NCI-H146 (cell line): ENCODE results near the gene HPSE2.

Experiments
- DNase-seq: peaks from one replicate; lab custom pipeline; 2025; lab: John Stamatoyannopoulos, UW

Gene HPSE2

GRCh38 chr10:98617906-98618520, 617.6 kb downstream of the HPSE2 start:
- no peak for DNase-seq

- no peak for DNase-seq
These were observed 622.2 kb downstream of the HPSE2 start for GRCh38 chr10:98613446-98613845.

- no peak for DNase-seq
These were observed 624.2 kb downstream of the HPSE2 start for GRCh38 chr10:98611436-98611835.

DNA sequence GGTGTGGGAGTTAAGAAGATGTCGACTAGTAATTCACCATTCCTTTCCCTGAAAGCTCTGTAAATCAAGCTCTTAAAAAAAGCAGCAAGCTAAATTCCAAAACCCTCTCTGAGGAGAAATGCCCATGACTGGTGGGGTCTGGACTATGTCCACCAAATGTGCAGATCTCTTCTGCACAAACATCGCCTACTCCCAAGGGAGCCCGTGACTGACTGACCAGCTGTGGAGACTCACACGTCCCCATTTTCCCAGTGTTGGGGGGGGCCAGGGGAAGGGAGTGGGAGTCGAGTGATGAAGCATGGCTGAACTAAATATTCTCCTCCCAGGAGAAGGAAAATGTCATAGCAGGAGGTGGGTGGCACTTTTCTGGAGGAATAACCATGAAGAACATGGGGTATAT, 624.8 kb downstream of the HPSE2 start:
- no peak for DNase-seq

- no peak for DNase-seq
These were observed 625.4 kb downstream of the HPSE2 start for GRCh38 chr10:98610301-98610700.

DNA sequence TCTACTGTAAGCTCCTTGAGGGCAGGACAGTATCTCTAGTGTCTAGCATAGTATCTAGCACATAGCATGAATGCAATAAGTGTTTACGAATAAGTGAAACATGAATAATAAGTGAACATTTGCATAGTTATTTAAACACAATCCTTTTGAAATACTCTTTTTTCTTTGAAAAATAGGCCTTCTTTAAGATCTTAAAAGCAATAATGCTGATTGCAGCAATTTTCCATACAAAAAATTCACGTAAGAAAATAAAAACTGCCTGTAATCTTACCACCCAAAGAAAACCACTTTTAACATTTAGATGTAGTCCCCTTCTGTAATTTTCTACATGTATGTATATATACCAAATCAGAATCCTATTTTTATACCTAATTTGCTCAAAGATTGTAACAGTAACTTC, 626.4 kb downstream of the HPSE2 start:
- DNase-seq, result no peak

- no peak for DNase-seq
These were observed 627.2 kb downstream of the HPSE2 start for GRCh38 chr10:98608411-98608810.

DNA sequence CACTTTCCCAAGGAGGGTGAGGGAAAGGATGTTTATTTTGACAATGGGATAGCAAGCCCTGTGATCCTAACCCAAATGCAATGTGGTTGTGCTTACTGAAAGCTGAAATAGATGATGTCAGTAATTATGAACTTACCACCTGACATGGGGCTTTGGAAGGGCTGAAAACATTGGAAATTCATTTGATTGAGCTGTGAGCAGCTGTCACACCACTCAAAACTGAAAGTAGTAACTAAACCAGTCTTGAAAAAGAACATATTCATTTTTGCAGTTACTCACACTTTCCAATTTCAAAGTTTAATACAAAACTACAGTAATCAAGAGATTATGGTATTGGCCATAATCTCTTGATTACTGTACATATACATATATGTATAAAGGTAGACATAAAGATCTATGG, 633.4 kb downstream of the HPSE2 start:
- no peak for DNase-seq

- no peak for DNase-seq
These were observed 636.5 kb downstream of the HPSE2 start for GRCh38 chr10:98599032-98599610.

- DNase-seq, result no peak
These were observed 639.2 kb downstream of the HPSE2 start for GRCh38 chr10:98596404-98596803.

- DNase-seq, result no peak
These were observed 646.0 kb downstream of the HPSE2 start for GRCh38 chr10:98589691-98590090.

GRCh38 chr10:98589007-98589406, 646.6 kb downstream of the HPSE2 start:
- no peak for DNase-seq

DNA sequence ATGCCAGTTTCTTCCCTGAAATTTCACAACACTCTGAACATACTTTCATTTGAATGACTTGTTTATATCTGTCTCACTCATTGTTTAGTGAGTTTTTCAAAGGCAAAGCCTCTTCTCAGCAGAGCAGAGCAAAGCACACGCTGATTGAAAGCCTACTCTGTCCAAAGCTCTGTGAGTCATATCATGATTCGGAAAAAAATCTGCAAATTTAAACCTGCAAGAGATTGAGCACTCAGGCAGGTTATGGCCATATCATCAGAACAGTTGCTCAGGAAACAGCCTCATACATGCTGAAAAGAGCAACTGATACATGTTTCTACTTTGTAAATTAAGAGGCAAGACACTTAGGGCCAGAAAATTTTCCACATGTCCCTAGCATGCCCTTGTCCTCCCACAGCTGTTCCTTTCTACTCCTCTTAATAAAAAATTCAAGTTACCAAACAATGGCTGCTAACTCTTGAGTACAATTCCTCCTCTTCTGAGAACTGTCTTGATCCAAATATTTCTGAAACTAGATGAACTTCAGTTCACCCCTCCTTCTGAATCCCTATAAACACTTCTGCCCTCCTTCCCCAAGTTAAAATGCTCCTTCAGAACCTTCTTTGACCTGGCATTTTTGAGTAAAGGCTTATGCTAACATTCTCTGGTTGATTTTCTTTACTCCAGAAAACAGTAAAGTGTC, 648.4 kb downstream of the HPSE2 start:
- DNase-seq, result no peak

GRCh38 chr10:98586096-98586495, 649.6 kb downstream of the HPSE2 start:
- DNase-seq, result no peak

DNA sequence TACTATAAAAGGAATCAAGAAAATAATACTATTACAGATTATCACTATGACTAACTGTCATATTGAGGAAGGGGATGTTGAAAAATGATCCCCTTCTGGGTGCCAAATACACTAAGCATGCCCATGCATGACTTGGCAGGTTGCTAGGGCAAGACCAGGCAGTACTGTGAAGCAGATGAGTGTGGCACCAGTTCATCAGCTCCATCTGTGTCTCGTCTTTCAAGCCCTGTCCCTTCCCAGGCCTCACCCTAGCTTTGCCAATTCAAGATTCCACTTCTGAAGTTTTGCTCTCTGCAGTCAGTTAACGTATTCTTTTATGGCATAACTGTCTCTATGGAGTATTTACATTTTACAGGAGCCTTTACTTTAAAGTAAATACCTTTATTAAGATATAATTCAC, 653.3 kb downstream of the HPSE2 start:
- DNase-seq, result no peak

DNA sequence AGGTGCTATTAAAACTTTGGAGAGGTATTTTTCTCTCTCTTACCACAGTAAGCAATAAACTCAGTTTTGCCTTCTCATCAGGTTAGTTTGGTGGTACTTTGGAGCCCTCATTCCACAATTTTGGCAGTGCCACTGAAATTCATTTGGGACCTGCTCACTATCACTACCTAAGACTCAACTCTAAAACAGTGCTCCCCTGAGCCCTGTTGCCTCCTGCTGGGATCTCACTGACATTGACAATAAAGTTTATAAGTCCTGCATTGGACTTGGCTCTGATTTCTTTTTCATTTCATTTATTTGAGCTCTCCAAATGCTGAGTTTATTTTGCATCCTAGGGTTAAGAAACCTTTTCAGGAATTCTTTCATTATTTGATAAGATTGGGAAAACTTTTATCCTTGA, 658.1 kb downstream of the HPSE2 start:
- DNase-seq, result no peak

DNA sequence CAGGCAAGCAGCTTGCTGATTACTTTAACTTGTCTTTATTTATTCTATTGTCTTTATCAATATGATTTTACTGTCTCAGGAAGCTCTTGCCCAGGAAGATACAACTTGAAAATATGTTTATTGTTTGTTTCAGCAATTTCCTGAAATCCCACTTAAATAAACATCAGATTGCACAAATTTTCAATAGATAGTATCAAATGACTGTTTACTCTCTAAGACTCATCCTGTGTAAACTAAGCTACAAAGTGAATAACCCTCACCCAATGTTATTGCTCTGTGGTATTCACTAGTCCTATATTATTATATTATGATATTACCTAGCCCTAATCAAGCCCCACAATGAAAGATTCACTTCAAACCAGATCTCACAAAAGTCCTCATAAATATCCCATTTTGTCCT, 658.5 kb downstream of the HPSE2 start:
- no peak for DNase-seq

GRCh38 chr10:98576096-98576495, 659.6 kb downstream of the HPSE2 start:
- DNase-seq, result no peak

DNA sequence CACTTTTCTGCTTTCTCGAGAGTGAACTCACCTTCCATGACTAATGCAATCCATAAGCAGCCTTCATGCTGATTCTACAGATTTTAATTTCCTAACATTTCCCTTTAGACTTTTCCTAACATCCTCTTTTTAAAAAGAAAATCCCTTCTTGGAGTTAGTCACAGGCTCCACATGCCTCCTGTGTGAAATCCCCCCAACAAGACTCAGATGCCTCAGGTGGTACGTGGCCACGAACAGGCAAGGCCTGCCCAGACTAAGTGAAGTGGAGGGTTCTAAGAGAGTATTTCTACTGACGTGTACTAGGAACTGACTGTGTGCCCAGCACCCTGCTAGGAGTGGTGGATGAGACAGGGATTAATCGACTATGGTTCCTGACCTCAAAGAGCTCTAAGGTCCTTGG, 663.1 kb downstream of the HPSE2 start:
- no peak for DNase-seq

DNA sequence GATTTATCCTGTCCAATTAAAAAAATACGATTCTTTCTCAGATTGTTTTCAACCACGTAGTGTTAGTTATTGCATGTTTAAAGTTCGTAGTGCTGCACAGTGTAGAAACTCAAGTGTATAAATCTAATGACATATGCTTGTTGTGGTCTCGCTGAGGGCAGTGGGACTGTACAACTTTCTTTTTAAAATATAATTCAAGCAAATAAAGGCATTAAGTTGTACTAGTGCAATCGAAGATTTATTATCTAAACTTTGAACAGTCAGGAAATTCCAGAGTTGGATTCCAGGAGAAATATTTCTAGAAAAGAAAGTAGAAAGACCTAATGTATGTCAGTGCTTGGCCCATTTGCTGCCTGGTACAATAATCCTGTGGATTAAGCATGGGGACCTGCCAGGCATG, 664.8 kb downstream of the HPSE2 start:
- DNase-seq, result no peak

DNA sequence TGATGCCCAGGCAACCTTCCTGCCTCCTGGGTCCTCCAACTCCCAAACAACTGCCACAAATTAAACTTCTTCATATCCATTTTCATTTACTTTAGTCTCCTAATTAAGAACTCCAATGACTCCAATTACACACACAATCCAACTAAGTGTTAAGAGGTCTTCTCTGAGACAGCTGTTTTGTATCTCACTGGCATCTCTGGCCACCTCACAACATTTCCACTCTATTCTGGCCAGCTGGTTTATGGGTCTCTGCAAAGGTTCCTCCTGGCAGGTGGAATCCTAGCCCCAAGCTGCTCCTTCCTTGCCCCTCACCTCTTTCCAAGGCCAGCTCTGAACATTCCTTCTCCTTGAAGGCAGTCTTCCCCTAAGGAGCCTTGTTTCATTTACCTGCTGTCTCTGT, 665.8 kb downstream of the HPSE2 start:
- no peak for DNase-seq

- DNase-seq, result no peak
These were observed 667.1 kb downstream of the HPSE2 start for GRCh38 chr10:98568551-98568950.

- no peak for DNase-seq
These were observed 668.1 kb downstream of the HPSE2 start for GRCh38 chr10:98567391-98568133.
